HL-60 (cell line): ENCODE results near the gene MZF1.

Source experiments
- DNase-seq, 2 experiments: peaks; one replicate each; pipeline ENCODE4 v3.0.0-alpha.2; 2010 to 2020; ENCODE audit warnings: low read depth in 1 of 2, low spot score in 1 of 2
- H3K27ac ChIP-seq: fragments of 250-450 bp; sonication (Bioruptor Pico); replicated peaks from 2 replicates; pipeline ENCODE4 v1.5.1; 2020; ENCODE audit warnings: mild to moderate bottlenecking, moderate library complexity
- H3K27me3 ChIP-seq: fragments of 250-450 bp; sonication (Bioruptor Pico); 2 replicates; pipeline ENCODE4 v1.5.1; 2021; ENCODE audit warnings: mild to moderate bottlenecking, moderate library complexity; ENCODE audit not compliant: insufficient read depth, poor library complexity, severe bottlenecking
- H3K4me3 ChIP-seq: replicated peaks from 2 replicates; pipeline ENCODE4 v1.5.1; 2011; ENCODE audit warnings: mild to moderate bottlenecking, control low read depth, low read length; ENCODE audit not compliant: insufficient read depth
- CTCF ChIP-seq: IDR thresholded peaks from one replicate; pipeline ENCODE4 v1.5.1; 2011; ENCODE audit warnings: low read length, control low read depth, inconsistent platforms; ENCODE audit not compliant: insufficient read depth
- GABPA ChIP-seq: IDR thresholded peaks from 2 replicates; pipeline ENCODE4 v1.6.1; 2012; ENCODE audit warnings: low read depth
- POLR2AphosphoS5 ChIP-seq: IDR thresholded peaks from 2 replicates; pipeline ENCODE4 v1.6.1; 2012; ENCODE audit warnings: low read depth
- SPI1 ChIP-seq: IDR thresholded peaks from 2 replicates; pipeline ENCODE4 v1.6.1; 2012; ENCODE audit warnings: low read depth, mild to moderate bottlenecking, borderline replicate concordance
- TF ChIP-seq, protein P1 (sequence below): IDR thresholded peaks from 2 replicates; pipeline ENCODE4 v1.6.1; 2012; ENCODE audit warnings: low read depth; ENCODE audit not compliant: insufficient replicate concordance

MZF1 gene

DNA sequence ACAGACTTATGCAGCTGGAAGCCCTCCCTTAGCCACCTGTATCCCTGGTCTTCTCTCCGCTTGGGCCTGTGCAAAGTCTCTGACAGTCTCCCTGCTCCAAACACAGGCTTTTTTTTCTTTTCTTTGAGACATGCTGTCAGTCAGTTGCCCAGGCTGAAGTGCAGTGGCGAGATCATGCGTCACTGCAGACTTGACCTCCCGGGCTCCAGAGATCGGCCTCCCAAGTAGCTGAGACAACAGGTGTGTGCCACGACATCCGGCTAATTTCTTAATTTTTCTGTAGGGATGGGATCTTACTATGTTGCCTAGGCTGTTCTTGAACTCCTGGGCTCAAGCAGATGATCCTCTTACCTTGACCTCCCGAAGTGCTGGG lies 1.6 kb downstream of the MZF1 start:
- Histone ChIP-seq H3K4me3 (no peak overlapping the region), H3K27me3 (no peaks in the 10 kb centered on the region), H3K27ac (peak overlapping the region; percentile 99)
- TF ChIP-seq GABPA (no peak), POLR2AphosphoS5 (no peak), CTCF (no peak), SPI1 (no peak)
- TF ChIP-seq, protein P1, sequence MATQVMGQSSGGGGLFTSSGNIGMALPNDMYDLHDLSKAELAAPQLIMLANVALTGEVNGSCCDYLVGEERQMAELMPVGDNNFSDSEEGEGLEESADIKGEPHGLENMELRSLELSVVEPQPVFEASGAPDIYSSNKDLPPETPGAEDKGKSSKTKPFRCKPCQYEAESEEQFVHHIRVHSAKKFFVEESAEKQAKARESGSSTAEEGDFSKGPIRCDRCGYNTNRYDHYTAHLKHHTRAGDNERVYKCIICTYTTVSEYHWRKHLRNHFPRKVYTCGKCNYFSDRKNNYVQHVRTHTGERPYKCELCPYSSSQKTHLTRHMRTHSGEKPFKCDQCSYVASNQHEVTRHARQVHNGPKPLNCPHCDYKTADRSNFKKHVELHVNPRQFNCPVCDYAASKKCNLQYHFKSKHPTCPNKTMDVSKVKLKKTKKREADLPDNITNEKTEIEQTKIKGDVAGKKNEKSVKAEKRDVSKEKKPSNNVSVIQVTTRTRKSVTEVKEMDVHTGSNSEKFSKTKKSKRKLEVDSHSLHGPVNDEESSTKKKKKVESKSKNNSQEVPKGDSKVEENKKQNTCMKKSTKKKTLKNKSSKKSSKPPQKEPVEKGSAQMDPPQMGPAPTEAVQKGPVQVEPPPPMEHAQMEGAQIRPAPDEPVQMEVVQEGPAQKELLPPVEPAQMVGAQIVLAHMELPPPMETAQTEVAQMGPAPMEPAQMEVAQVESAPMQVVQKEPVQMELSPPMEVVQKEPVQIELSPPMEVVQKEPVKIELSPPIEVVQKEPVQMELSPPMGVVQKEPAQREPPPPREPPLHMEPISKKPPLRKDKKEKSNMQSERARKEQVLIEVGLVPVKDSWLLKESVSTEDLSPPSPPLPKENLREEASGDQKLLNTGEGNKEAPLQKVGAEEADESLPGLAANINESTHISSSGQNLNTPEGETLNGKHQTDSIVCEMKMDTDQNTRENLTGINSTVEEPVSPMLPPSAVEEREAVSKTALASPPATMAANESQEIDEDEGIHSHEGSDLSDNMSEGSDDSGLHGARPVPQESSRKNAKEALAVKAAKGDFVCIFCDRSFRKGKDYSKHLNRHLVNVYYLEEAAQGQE: no peak
- no peak for DNase-seq

- peak overlapping the region; percentile 99 for H3K27ac ChIP-seq
Measured at GRCh38 chr19:58570770-58571574, 2.2 kb downstream of the MZF1 start.

More at GRCh38 chr19:58570770-58571574, 2.2 kb downstream of the MZF1 start:
- DNase-seq: peak in 1 of 2 experiments; percentile 70
- TF ChIP-seq, protein P1: no peak
- TF ChIP-seq SPI1 (no peak), GABPA (no peak), CTCF (no peak), POLR2AphosphoS5 (no peak)
- H3K4me3 ChIP-seq: no peak overlapping the region
- no peaks in the 10 kb centered on the region for H3K27me3 ChIP-seq
